Stimulated activated CD8-positive, alpha-beta memory T cell treated with anti-CD3 and anti-CD28 coated beads, Interleukin-4, amount 100 ng/mL, for 24 hours (primary cell): ENCODE measurements around the gene BCS1L.
A peak's percentile ranks its signal among the peaks of the same experiment; 100 is the strongest.

Source experiments
- DNase-seq: peaks from one replicate; pipeline ENCODE4 v3.0.0-alpha.2; 2020; ENCODE audit warnings: low read depth

Gene BCS1L

GRCh38 chr2:218659258-218659987, at the start of gene BCS1L, which contains the start of gene ZNF142:
Gene BCS1L (plus strand): TSS chr2:218659683. CDS start chr2:218660988, 1,305 bp downstream.
Gene ZNF142 (minus strand): TSS chr2:218659623. CDS start chr2:218656429, 3,194 bp downstream.
- DNase-seq: peak; percentile 91

- DNase-seq: no peak
Observed at GRCh38 chr2:218615868-218616315, 43.6 kb upstream of the BCS1L start.

GRCh38 chr2:218618102-218618860, 41.2 kb upstream of the BCS1L start:
- no peak for DNase-seq

- DNase-seq: no peak
Observed at GRCh38 chr2:218621007-218621406, 38.5 kb upstream of the BCS1L start.

- DNase-seq: no peak
Observed at GRCh38 chr2:218622606-218623365, 36.7 kb upstream of the BCS1L start.

- no peak for DNase-seq
Observed at GRCh38 chr2:218623366-218623705, 36.1 kb upstream of the BCS1L start.

GRCh38 chr2:218626369-218626768, 33.1 kb upstream of the BCS1L start:
- DNase-seq: no peak

- DNase-seq: no peak
Observed at GRCh38 chr2:218627939-218628338, 31.5 kb upstream of the BCS1L start.

GRCh38 chr2:218631837-218632236, 27.6 kb upstream of the BCS1L start:
- no peak for DNase-seq

GRCh38 chr2:218635719-218636118, 23.8 kb upstream of the BCS1L start:
- no peak for DNase-seq

- DNase-seq: no peak
Observed at GRCh38 chr2:218638372-218638771, 21.1 kb upstream of the BCS1L start.

- DNase-seq: no peak
Observed at GRCh38 chr2:218642121-218642656, 17.3 kb upstream of the BCS1L start.

- DNase-seq: no peak
Observed at GRCh38 chr2:218642786-218643185, 16.7 kb upstream of the BCS1L start.

- no peak for DNase-seq
Observed at GRCh38 chr2:218643751-218644310, 15.7 kb upstream of the BCS1L start.

- no peak for DNase-seq
Observed at GRCh38 chr2:218644721-218645120, 14.8 kb upstream of the BCS1L start.

GRCh38 chr2:218645126-218645525, 14.4 kb upstream of the BCS1L start:
- no peak for DNase-seq

GRCh38 chr2:218648088-218648786, 11.2 kb upstream of the BCS1L start:
- peak; percentile 16 for DNase-seq

GRCh38 chr2:218648787-218649100, 10.7 kb upstream of the BCS1L start:
- DNase-seq: no peak

- DNase-seq: no peak
Observed at GRCh38 chr2:218655751-218656150, 3.7 kb upstream of the BCS1L start.

- DNase-seq: peak; percentile 18
Observed at GRCh38 chr2:218658671-218659257, 719 bp upstream of the BCS1L start.

GRCh38 chr2:218659988-218660358, 490 bp downstream of the BCS1L start:
- no peak for DNase-seq
